ENCODE measurements around the gene CHRNA4.
"Not testable (repeated sequence)": the region's sequence is repeated elsewhere in the genome, so short reads cannot be mapped to it uniquely, and the experiment has no call there.

CHRNA4 gene

GRCh38 chr20:63309261-63310071 lies 51.7 kb downstream of the CHRNA4 start:
- no peak for DNase-seq (ENCODE audit: low read depth in 2 of 2)

GRCh38 chr20:63308218-63308911 lies 52.8 kb downstream of the CHRNA4 start:
- DNase-seq (ENCODE audit: low read depth in 2 of 2) = no peak

GRCh38 chr20:63307538-63308217 lies 53.5 kb downstream of the CHRNA4 start:
- DNase-seq (ENCODE audit: low read depth in 2 of 2) = no peak

- no peak for DNase-seq (ENCODE audit: low read depth in 2 of 2)
Measured at GRCh38 chr20:63306673-63307537, 54.2 kb downstream of the CHRNA4 start.

GRCh38 chr20:63305933-63306672 lies 55.0 kb downstream of the CHRNA4 start:
- not testable (repeated sequence) for DNase-seq (ENCODE audit: low read depth in 2 of 2)

GRCh38 chr20:63305393-63305792 lies 55.8 kb downstream of the CHRNA4 start:
- no peak for DNase-seq (ENCODE audit: low read depth in 2 of 2)

- DNase-seq (ENCODE audit: low read depth in 2 of 2) = no peak
Measured at GRCh38 chr20:63303095-63303666, 58.0 kb downstream of the CHRNA4 start.

- DNase-seq (ENCODE audit: low read depth in 2 of 2) = no peak
Measured at GRCh38 chr20:63301671-63302070, 59.5 kb downstream of the CHRNA4 start.

- DNase-seq (ENCODE audit: low read depth in 2 of 2) = no peak
Measured at GRCh38 chr20:63298731-63299312, 62.3 kb downstream of the CHRNA4 start.

GRCh38 chr20:63297796-63298572 lies 63.2 kb downstream of the CHRNA4 start:
- DNase-seq (ENCODE audit: low read depth in 2 of 2) = no peak

GRCh38 chr20:63297371-63297781 lies 63.8 kb downstream of the CHRNA4 start:
- no peak for DNase-seq (ENCODE audit: low read depth in 2 of 2)

GRCh38 chr20:63296531-63297299 lies 64.4 kb downstream of the CHRNA4 start:
- DNase-seq (ENCODE audit: low read depth in 2 of 2) = no peak

GRCh38 chr20:63295846-63296245 lies 65.3 kb downstream of the CHRNA4 start:
- DNase-seq (ENCODE audit: low read depth in 2 of 2) = no peak

- DNase-seq (ENCODE audit: low read depth in 2 of 2) = no peak
Measured at GRCh38 chr20:63295422-63295821, 65.7 kb downstream of the CHRNA4 start.

GRCh38 chr20:63295018-63295417 lies 66.1 kb downstream of the CHRNA4 start:
- DNase-seq (ENCODE audit: low read depth in 2 of 2) = no peak

- no peak for DNase-seq (ENCODE audit: low read depth in 2 of 2)
Measured at GRCh38 chr20:63294536-63294900, 66.6 kb downstream of the CHRNA4 start.

- no peak for DNase-seq (ENCODE audit: low read depth in 2 of 2)
Measured at GRCh38 chr20:63293871-63294535, 67.1 kb downstream of the CHRNA4 start.

GRCh38 chr20:63293456-63293855 lies 67.7 kb downstream of the CHRNA4 start:
- DNase-seq (ENCODE audit: low read depth in 2 of 2) = no peak

Measured in stimulated activated CD4-positive, alpha-beta T cell treated with anti-CD3 and anti-CD28 coated beads, Interleukin-1b, Interleukin-23, amount 100 ng/mL, for 4 hours (primary cell).